NCI-H1436 treated with DMSO at 0.1 percent for 48 hours (cell line): ENCODE results near the gene HYAL3.
"Not testable (repeated sequence)": the region's sequence is repeated elsewhere in the genome, so short reads cannot be mapped to it uniquely, and the experiment has no call there.

Experiments used
- DNase-seq: peaks from one replicate; lab custom pipeline; 2025; lab: John Stamatoyannopoulos, UW

Gene HYAL3

DNA sequence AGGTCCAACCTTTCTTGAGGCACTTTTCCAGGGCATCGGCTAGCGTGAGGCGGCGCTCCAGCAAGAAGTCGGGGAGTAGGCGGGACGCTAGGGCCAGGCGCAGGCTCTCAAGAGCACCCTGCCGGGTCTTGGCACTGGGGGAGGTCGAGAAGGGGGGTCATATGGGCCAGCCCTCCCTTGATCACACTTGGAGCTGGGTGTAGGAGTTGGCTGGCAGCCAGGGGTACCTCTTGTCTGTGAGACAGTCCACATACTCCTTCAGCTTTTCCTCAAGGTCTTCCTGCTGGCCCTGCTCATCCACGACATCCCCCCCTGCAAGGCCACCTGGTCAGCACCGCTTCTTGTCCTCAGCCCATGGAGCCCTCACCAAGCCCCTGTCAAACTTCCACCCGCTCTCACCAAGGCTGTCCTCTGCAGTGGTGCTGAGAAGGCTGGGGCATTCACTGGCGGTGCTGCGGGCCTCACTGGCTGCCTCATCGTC lies 9.0 kb downstream of the HYAL3 start:
- no peak for DNase-seq

DNA sequence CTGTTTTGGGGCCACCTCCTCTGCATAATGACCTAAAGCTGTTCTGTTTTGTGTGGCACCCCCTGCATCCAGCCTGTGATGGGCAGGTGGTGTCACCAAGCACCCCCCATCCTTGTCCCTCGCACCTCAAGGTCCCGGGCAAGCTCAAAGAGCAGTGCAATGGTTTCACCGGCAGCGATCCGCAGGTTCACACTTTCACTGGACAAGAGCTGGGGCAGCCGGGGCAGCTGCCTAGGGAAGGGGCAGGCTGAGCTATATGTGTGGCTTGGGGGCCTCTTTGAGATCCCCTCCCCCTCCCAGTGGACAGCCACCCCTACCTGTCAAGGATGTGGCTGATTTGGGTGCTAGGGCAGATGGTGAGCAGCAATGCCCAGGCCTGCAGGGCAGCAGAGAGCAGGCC lies 10.1 kb downstream of the HYAL3 start:
- DNase-seq = no peak

DNA sequence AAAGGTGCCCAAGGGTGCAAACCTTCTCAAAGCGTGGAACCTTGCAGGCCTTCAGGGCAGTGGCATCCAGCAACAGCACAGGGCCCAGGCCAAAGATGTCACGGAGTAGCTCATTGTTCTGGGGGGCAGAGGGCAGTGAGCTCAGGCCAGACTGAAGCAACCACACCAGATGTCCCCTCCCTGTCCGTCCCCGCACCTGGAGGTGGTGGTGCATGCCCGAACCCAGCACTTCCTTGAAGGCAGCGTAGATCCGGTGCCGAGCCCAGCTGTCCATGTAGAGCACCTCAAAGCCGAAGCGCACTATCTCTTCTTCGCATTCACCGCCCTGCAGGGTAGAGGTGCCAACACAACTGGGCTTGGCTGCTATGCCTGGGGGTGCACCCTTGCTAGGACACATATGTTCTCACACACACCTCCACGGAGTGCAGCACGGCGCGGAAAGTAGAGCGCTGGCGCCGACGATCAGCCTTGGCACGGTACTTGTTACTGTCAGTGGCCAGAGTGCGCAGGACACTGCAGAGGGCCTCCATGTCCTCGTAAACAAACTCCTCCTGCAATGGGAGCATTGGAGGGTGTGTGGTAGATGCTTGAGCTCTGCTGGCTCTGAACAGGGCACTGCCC lies 10.7 kb downstream of the HYAL3 start:
- DNase-seq = no peak

DNA sequence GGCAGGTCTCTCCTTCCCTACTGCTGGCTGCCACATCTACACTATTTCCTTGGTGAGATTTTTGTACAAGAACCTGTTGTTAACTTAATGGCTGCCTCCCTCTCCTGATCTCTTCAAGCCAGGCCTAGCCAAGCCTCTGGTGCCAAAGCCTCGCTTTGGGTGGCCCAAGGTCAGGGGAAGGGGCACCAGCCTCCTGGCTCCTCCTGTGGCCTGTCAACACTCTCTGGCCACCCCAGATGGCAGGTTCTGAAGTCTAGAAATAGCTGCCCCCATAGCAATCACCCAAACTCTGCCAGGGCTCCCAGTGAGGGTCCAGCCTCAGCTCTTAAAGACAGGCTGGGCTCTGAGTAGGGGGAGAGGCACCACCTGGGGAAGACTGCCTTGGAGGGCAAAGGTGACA lies 11.9 kb downstream of the HYAL3 start:
- no peak for DNase-seq

DNA sequence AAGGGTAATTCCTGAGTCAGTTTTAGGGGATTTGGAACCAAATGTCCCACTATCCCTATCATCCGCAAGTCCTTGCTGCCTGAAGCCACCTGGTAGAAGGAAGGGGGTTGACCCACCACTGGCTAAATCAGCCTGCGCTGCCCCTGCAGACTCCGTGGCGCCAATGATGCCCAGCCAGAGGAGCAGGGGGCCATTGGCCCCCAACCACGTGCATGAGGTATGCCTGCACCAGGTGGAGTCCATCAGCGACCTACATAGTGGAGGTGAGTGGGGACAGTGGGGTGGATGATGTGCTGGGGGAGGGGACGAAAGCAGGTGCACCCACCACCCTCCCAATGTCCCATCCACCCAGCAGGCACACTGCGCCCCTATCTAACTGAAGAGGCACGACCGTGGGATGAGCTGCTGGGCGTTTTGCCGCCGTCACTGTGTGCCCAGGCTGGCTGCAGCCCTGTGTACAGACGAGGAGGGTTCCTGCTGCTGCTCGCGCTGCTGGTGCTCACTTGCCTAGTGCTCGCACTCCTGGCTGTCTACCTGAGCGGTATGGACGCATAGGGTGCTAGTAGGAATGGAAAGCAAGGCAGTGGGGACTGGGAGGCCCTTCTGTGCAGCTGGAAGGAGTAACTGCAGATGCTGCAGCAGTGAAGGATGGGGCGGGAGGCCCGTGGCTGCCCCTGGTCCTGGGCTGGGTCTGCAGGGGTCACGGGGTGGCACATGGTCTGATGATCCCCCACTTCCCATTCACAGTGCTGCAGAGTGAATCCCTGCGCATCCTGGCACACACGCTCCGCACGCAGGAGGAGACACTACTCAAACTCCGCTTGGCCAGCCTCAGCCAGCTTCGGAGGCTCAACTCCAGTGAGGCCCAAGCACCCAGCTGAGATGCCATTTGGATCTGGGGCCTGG lies 12.6 kb downstream of the HYAL3 start:
- DNase-seq = no peak

DNA sequence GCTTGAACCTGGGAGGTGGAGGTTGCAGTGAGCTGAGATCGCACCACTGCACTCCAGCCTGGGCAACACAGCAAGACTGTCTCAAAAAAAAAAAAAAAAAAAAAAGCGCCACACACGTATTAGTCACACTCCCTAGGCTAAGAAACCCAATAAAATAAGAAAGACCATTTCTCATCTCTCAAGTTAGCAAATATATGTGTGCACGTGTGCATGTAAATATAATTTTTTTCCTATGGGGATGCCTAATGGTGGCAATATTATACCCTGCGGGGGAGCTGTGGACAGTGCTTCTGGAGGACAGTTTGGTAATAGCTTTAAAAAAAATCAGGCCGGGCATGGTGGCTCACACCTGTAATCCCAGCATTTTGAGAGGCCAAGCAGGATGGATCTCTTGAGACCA lies 15.1 kb downstream of the HYAL3 start:
- not testable (repeated sequence) for DNase-seq

DNA sequence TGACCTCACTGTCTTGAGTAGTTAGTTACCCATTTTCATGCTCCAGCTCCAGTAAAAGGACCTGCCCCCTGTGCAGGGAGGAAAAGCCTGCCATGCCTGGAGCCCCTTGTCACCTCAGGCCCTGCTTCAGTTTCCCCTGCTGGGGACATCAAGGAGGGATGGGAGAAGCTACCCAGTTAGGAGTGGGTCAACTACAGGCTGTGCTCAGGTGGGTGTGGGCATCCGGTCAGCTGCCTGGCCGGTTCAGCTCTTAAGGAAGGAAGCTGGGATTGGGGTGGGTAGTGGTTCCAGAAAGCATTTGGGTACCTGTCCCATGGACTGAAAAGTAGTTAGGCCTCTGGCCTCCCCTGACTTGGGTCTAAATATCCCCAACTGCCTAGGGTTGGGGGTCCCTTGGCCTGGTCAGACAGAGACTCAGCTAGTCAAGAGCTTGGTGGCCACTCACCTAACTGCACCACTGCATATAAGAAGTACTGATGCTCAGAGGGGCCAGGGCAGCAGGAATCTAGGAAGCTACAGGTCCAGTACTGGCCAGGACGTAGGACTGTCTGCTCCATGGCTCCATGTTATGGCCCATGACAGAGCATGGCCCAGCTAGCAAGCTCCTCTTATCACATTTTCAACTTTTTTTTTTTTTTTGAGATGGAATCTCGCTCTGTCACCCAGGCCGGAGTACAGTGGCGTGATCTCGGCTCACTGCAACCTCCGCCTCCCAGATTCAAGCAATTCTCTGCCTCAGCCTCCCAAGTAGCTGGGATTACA lies 19.8 kb downstream of the HYAL3 start:
- DNase-seq = no peak

DNA sequence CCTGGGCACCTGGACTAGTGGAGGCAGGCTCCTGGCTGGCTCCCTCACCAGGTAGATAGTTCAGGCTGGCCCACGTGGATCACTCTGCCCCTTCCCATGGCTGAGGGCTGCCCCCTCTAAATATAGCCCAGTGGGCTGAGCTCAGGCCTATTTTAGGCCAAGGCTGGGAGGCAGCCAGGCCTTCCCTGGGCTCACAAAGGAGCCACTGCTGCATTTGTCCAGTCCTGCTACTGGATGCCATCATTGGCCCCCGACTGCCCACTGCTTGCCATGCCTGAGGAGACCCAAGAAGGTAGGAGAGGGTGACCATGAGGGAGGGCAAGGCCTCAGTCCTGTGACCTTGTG lies 20.4 kb downstream of the HYAL3 start, which contains the start of gene LSMEM2:
TSS of gene LSMEM2 (plus strand) at position 208 of the 345 bp plus-strand sequence. CDS start at position 235, 27 bp downstream.
- no peak for DNase-seq

DNA sequence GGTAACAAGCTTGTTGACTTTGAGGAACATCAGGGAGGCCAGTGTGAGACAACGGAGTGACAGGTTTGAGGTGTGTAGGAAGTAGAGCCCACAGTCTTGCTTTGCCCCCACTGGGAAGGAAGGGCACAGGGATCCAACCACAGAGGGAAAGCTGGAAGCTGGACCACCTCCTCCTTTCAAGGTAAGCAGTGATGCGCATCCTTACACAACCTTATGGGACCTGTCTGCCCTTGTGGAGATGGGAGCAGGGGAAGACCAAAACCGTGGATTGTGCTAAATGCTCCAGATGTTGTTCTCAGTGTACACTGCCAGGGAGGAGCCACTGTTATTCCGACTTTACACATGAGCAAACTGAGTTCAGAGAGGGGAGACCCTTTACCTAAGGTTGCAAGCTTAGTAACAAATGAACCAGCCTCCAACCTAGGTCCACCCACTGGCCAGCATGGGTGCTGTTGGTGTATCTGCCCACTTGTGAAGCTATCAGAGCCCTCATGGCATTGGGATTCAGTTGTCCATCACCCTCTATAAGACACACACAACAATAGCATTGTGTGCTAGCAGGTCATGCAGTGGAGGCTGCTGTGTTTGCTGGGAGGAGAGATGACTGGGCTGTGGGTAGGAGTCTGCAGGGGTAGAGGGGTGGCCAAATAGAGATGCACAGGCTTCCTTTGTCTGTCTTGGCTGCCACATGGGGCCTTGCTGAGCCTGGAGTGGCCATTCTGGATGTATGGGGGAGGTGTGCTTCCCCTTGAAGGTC lies 20.9 kb downstream of the HYAL3 start:
- DNase-seq = no peak

DNA sequence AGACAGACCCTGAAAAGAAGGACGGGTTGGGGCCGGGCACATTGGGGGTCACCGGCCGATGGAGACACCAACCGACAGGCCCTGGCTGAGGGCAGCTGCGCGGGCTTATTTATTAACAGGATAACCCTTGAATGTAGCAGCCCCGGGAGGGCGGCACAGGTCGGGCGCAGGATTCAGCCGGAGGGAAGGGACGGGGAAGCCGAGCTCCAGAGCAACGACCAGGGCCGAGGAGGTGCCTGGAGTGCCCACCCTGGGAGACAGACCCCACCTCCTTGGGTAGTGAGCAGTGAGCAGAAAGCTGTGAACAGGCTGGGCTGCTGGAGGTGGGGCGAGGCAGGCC lies 22.5 kb downstream of the HYAL3 start:
- DNase-seq = no peak

DNA sequence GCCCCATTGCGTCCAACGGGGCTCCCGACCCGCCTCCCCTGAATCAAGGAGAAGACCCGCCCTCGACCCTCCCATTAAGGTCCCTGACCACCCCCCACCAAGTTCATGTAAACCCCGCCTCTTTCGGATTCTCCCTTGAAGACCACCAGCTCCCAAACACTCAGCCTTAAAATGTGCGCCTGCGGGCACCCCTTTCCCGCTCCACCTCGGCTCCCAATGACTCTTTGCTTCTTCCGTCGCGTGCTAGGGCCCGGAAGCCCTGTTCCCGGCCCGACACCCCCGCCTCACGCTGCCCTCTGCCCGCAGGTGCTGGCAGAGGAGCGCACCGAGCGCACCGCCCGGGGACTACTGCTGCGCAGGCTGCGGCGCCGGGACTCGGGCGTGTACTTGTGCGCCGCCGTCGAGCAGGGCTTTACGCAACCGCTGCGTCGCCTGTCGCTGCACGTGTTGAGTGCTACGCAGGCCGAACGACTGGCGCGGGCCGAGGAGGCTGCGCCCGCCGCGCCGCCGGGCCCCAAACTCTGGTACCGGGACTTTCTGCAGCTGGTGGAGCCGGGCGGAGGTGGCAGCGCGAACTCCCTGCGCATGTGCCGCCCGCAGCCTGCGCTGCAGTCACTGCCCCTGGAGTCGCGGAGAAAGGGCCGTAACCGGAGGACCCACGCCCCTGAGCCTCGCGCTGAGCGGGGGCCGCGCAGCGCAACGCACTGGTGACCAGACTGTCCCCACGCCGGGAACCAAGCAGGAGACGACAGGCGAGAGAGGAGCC lies 23.0 kb downstream of the HYAL3 start:
- no peak for DNase-seq

DNA sequence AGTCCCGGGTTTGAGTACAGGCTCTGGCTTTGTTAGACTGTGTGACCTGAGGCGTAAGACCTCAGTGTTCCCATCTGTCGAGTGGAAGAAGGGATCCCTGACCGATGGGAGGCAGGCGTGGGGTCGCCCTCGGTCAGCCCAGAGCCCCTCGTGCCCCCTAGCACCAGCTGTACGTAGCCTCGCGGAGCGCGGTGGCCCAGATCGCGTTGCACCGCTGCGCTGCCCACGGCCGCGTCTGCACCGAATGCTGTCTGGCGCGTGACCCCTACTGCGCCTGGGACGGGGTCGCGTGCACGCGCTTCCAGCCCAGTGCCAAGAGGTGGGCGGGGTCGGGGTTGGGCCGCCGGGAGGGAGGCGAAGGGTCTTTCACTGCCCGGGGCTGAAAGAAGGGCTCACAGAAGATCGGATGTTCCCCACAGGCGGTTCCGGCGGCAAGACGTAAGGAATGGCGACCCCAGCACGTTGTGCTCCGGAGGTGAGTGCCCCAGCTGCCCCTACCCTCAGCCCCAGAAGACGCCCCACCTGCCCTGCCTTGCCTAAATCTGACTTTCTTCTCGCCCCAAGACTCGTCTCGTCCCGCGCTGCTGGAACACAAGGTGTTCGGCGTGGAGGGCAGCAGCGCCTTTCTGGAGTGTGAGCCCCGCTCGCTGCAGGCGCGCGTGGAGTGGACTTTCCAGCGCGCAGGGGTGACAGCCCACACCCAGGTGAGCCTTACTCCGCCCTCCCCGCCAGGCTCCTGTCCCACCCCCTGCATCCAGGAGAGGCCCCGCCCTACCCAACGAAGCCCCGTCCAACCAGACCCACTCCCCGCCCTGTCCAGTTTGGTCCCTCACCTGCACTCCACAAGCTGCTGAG lies 23.8 kb downstream of the HYAL3 start:
- no peak for DNase-seq

DNA sequence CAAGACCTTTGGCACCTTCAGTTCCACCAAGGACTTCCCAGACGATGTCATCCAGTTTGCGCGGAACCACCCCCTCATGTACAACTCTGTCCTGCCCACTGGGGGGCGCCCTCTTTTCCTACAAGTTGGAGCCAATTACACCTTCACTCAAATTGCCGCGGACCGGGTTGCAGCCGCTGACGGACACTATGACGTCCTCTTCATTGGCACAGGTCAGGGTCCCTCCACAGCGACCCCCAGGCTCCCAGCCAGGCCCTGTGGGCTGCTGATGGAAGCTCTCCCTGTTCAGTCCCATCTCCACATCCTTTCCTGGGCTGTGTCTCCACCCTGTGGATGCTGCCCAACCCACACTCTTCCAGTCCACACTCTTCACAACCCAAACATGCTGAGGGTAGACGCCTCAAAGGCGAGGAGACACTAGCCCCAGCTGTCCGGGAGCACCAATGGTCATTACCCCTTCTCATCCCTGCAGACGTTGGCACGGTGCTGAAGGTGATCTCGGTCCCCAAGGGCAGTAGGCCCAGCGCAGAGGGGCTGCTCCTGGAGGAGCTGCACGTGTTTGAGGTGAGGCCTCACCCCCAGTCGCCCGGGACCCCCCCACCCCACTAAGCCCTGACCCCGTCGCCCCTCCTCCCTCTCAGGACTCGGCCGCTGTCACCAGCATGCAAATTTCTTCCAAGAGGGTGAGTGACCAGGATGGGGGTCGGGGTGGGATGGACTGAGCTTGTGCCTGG lies 24.7 kb downstream of the HYAL3 start:
- no peak for DNase-seq

DNA sequence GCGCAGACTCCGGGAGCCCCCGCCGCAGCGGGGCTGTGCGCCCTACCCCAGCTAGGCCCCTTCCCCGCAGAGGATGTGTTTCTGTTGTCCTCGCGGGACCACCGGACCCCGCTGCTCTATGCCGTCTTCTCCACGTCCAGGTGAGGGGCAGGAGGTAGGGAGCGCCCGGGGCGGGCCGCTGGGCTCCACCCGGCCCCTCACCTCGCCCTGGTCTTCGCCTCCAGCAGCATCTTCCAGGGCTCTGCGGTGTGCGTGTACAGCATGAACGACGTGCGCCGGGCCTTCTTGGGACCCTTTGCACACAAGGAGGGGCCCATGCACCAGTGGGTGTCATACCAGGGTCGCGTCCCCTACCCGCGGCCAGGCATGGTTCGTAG lies 25.5 kb downstream of the HYAL3 start:
- no peak for DNase-seq

DNA sequence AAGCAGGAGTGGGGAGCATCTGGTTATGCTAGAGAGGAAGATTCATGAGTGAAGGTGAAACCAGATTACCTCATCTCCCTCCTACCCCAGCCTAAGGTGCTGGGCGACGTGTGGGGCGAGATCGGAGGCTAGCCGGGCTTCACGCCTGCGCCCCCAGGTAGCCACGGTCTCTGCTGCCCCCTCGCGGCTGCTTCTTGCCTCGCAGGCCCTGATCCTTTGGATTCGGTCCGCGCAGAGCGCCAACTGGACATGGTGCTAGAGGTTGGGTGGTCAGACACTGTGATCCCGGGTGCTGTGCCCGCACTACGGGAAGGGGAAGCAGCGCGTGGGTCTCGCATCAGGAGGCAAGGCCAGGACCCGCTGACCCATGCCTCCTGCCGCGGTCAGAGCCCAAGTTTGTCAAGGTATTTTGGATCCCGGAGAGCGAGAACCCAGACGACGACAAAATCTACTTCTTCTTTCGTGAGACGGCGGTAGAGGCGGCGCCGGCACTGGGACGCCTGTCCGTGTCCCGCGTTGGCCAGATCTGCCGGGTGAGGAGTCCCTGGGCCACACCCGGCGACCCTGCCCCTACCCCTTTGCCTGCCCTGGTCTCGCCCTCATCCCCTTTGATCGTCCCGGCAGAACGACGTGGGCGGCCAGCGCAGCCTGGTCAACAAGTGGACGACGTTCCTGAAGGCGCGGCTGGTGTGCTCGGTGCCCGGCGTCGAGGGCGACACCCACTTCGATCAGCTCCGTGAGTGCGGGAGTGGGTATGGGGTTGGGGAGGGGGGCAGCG lies 26.1 kb downstream of the HYAL3 start:
- DNase-seq = no peak

DNA sequence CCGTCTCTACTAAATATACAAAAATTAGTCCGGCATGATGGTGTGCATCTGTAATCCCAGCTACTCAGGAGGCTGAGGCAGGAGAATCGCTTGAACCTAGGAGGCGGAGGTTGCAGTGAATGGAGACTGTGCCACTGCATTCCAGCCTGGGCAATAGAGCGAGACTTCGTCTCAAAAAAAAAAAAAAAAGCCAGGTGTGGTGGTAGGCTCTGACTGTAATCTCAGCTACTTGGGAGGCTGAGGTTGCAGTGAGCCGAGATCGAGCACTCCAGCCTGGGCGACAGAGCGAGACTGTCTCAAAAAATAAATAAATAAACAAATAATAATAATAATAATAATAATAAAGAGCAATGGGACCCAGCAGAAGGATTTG lies 26.7 kb downstream of the HYAL3 start:
- not testable (repeated sequence) for DNase-seq

DNA sequence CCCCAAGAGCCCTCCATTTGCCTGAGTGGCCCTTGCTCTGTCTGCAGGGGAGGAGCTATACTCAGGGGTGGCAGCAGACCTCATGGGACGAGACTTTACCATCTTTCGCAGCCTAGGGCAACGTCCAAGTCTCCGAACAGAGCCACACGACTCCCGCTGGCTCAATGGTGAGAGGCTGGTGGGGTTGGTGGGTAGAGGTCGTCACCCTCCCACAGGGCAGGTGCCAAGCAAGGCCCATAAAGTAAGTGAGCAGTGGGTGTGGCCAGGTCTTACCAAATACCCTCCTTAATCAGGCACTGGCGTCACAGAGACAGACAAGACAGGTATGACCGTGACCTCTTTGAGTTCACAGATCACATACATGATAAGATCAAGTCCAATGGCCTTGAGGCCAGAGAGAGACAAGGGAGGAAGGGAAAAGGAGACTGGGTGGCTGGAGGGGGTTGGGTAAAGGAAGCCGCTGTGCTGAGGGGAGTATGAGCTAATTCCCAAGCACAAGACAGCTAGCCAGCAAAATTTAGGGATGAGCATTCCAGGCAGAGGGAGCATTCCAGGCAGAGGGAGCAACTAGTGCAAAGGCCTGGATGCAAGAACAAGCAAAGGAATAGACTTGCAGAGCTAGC lies 27.8 kb downstream of the HYAL3 start:
- DNase-seq = no peak

DNA sequence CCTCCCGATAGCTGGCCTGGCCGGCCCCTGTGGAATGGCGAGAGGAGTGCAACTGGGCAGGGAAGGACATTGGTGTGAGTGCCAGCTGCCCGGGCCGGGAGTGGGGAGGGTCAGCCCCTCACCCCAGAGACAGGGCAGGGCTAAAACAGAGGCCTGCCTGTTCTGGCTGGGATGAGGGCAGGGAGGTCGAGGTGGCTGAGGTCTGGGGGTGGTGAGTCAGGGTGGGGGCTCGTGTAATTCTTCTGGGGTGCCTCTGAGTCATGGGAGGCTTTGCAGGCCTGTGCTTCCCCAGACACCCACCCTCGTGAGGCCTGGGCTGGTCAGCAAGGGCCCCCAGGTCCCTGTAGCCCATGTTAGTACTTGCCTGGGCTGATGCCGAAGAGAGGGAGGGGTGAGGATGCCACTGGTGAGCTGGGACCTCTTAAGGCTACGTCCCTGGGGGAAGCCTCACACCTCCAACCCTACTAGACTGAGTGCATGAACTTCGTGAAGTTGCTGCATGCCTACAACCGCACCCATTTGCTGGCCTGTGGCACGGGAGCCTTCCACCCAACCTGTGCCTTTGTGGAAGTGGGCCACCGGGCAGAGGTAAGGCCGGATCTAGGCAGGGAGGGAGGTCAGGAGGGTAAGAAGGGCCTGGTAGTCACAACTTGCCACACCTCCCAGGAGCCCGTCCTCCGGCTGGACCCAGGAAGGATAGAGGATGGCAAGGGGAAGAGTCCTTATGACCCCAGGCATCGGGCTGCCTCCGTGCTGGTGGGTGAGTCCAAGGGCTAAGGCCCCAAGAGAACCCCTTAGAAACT lies 28.6 kb downstream of the HYAL3 start:
- no peak for DNase-seq
